ENCODE measurements around the gene TAF11L5.
"Not testable (repeated sequence)": the region's sequence is repeated elsewhere in the genome, so short reads cannot be mapped to it uniquely, and the experiment has no call there.

- not testable (repeated sequence) for TF ChIP-seq FOS (IDR thresholded peaks at IDR 0.05; ENCODE audit: low read depth, low read length); CTCF (conservative IDR thresholded peaks at IDR 0.05; ENCODE audit: low read depth, low read length); RAD21 (IDR thresholded peaks at IDR 0.05; ENCODE audit: low read length); NFE2L2 (IDR thresholded peaks at IDR 0.05; ENCODE audit: low read depth, low read length); CHD1 (IDR thresholded peaks at IDR 0.05; ENCODE audit: low read depth, low read length)
Measured at GRCh38 chr5:17497931-17498330, 27.1 kb upstream of the TAF11L5 start, which contains the start of gene TAF11L2.

Measured in IMR-90 (cell line).